ENCODE results near the gene NR2F2.

Gene NR2F2

DNA sequence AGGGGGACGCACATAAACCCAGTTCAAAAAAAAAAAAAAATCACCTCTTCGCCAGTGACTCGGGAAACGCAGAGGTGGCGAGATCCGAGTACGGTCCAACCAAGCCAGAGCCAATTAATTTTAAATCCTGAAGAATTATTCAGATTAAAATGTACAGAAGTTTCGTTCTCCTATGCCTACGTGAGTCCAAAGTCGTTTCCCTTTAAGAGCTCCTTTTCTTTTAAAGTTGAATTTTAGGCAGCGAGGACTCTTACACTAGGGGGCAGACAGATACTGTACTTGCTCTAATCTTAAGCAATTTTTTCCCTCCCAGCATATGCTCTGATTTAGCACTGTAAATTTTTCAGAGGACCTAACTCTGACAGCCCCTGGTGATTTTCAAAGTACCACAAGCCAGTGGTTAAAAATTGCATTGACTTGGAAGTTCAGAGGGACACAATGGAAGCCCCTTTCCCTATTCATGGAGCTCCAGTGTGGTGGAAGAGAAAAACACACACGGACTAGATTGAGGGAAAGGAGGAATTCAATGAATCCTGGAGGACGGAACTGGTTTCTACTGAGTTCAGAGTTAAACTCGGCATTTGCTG is 3.3 kb upstream of the NR2F2 start:
- Histone ChIP-seq H3K23ac (ENCODE audit: low read length) (no peak overlapping the region), H3K4ac (ENCODE audit: low read depth, low read length) (no peak overlapping the region), H2AK5ac (ENCODE audit: low read length) (no peak overlapping the region), H4K5ac (ENCODE audit: low read length) (no peak overlapping the region), H3K79me1 (ENCODE audit: low read length) (no peaks in the 10 kb centered on the region), H3K18ac (ENCODE audit: low read length) (no peak overlapping the region), H3K27ac (ENCODE audit: low read depth, low read length) (no peak overlapping the region), H2BK15ac (replicated peaks; ENCODE audit: low read depth) (no peak overlapping the region), H2BK5ac (ENCODE audit: low read length) (no peak overlapping the region), H3K79me2 (ENCODE audit: control insufficient read depth, insufficient read depth, low read length) (no peaks in the 10 kb centered on the region), H2BK120ac (ENCODE audit: low read depth, low read length) (no peak overlapping the region), H3K56ac (ENCODE audit: low read length) (no peak overlapping the region), H3K36me3 (ENCODE audit: control insufficient read depth, insufficient read depth, low read length) (no peaks in the 10 kb centered on the region), H3K4me3 (ENCODE audit: low read length) (no peak overlapping the region), H3K4me1 (ENCODE audit: control insufficient read depth, low read depth, low read length) (peaks cover 7% of the 10 kb centered on the region), H3K27me3 (ENCODE audit: insufficient read depth, low read length, poor library complexity) (peaks cover 66% of the 10 kb centered on the region), H4K8ac (ENCODE audit: low read depth, low read length) (no peak overlapping the region), H3K4me2 (ENCODE audit: low read length) (peak overlapping the region; percentile 69), H3K9ac (ENCODE audit: low read length) (peak overlapping the region; percentile 23)
- WGBS (ENCODE audit: extremely low coverage, insufficient coverage, low lambda C conversion rate): no CpG with 5 or more reads among the region's 14 CpGs
- peak; percentile 82 for DNase-seq

DNA sequence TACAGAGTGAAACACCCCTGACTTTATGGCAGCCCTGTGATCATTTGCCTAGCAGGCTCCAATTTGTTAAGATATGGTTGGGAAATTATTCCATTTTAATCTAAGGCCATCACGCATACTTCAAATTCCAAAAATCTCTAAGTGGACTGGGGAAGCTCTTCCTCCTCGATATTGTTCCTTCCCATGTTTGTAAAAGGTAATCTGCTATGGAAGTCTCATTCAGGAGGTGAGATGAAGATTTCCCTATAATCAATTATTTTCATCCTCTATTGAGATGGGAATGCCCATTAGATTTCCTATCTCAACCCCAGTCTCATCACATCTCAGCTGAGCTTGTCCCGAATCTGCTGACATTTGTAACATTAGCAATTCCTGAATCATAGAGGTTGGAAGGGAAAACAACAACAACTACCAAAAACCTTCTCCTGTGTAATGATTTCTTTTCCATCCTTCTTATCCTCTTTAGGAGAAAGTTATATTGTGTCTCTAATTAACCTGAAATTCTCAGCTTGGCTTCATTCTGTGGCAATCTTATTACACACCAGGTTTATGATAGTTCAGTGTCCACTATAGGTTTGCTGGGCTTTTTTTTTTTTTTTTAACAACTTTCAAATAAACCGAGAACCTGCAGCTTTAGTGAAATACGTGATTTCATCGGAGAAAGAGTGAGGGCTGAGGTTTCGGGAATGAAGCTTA is 2.2 kb upstream of the NR2F2 start:
- no peak overlapping the region for H3K27ac ChIP-seq (ENCODE audit: low read depth, low read length)
- no peak overlapping the region for H2BK15ac ChIP-seq (replicated peaks; ENCODE audit: low read depth)
- H3K4me1 ChIP-seq (ENCODE audit: control insufficient read depth, low read depth, low read length): peaks cover 7% of the 10 kb centered on the region
- no peak overlapping the region for H2AK5ac ChIP-seq (ENCODE audit: low read length)
- H3K27me3 ChIP-seq (ENCODE audit: insufficient read depth, low read length, poor library complexity): peaks cover 63% of the 10 kb centered on the region
- no peak for DNase-seq
- no peak overlapping the region for H2BK5ac ChIP-seq (ENCODE audit: low read length)
- H2BK120ac ChIP-seq (ENCODE audit: low read depth, low read length): no peak overlapping the region
- H3K56ac ChIP-seq (ENCODE audit: low read length): no peak overlapping the region
- H3K23ac ChIP-seq (ENCODE audit: low read length): no peak overlapping the region
- no peaks in the 10 kb centered on the region for H3K79me2 ChIP-seq (ENCODE audit: control insufficient read depth, insufficient read depth, low read length)
- H3K18ac ChIP-seq (ENCODE audit: low read length): no peak overlapping the region
- H3K4ac ChIP-seq (ENCODE audit: low read depth, low read length): no peak overlapping the region
- WGBS (ENCODE audit: extremely low coverage, insufficient coverage, low lambda C conversion rate): no CpG with 5 or more reads among the region's 7 CpGs
- H3K79me1 ChIP-seq (ENCODE audit: low read length): no peaks in the 10 kb centered on the region
- no peak overlapping the region for H3K4me2 ChIP-seq (ENCODE audit: low read length)
- no peaks in the 10 kb centered on the region for H3K36me3 ChIP-seq (ENCODE audit: control insufficient read depth, insufficient read depth, low read length)
- H4K5ac ChIP-seq (ENCODE audit: low read length): no peak overlapping the region
- no peak overlapping the region for H4K8ac ChIP-seq (ENCODE audit: low read depth, low read length)
- no peak overlapping the region for H3K9ac ChIP-seq (ENCODE audit: low read length)
- H3K4me3 ChIP-seq (ENCODE audit: low read length): no peak overlapping the region

DNA sequence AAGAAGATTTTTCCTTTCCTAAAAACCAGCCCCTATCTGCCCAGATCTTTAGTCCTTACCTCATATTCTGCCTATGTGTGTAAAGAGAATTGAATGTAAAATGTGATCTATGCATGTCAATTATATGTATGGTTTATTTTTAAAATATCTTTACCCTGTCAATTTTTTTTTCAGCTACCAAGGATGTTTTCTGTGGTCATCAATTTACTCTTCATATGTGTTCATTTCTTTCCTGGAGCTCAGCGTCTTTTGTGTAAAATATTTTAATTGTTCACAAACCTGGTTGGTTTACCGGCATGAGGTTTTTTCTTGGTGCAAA is 1.7 kb upstream of the NR2F2 start:
- Histone ChIP-seq H2AK5ac (ENCODE audit: low read length) (no peak overlapping the region), H3K27ac (ENCODE audit: low read depth, low read length) (no peak overlapping the region), H3K4ac (ENCODE audit: low read depth, low read length) (no peak overlapping the region), H3K56ac (ENCODE audit: low read length) (no peak overlapping the region), H3K79me2 (ENCODE audit: control insufficient read depth, insufficient read depth, low read length) (no peaks in the 10 kb centered on the region), H4K5ac (ENCODE audit: low read length) (no peak overlapping the region), H2BK15ac (replicated peaks; ENCODE audit: low read depth) (no peak overlapping the region), H3K4me1 (ENCODE audit: control insufficient read depth, low read depth, low read length) (peaks cover 7% of the 10 kb centered on the region), H3K9ac (ENCODE audit: low read length) (no peak overlapping the region), H3K23ac (ENCODE audit: low read length) (no peak overlapping the region), H2BK5ac (ENCODE audit: low read length) (no peak overlapping the region), H3K4me2 (ENCODE audit: low read length) (no peak overlapping the region), H4K8ac (ENCODE audit: low read depth, low read length) (no peak overlapping the region), H3K27me3 (ENCODE audit: insufficient read depth, low read length, poor library complexity) (peaks cover 63% of the 10 kb centered on the region), H3K79me1 (ENCODE audit: low read length) (no peaks in the 10 kb centered on the region), H2BK120ac (ENCODE audit: low read depth, low read length) (no peak overlapping the region), H3K36me3 (ENCODE audit: control insufficient read depth, insufficient read depth, low read length) (no peaks in the 10 kb centered on the region), H3K18ac (ENCODE audit: low read length) (no peak overlapping the region), H3K4me3 (ENCODE audit: low read length) (no peak overlapping the region)
- no CpG with 5 or more reads among the region's 2 CpGs for WGBS (ENCODE audit: extremely low coverage, insufficient coverage, low lambda C conversion rate)
- DNase-seq: no peak

DNA sequence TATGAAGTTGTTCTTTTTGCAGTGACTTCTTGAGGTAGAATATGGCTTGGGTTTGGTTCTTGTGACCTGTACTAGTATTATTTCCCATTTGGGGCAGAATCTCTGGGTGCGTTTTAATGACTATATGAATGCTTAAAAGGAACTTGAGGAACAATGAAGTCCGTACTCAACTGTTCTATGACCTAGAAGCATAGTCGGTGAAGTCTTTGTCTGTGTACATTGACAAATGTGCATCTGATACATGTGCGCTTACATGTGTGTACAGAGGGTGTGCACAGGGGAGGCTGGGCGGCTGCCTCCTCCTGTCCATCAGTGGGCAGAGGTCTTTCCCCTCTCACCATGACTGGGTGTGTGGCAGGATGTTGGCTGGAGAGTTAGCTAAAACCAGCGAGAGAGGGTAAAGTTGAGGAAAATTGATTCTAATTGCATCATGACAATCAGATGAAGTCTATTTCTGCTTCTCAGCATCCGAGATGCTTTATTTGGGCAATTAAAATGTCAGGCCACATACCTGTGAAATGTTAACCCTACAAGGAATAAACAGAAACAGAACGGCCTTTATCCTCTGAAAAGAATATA is 1.0 kb upstream of the NR2F2 start:
- H3K4me1 ChIP-seq (ENCODE audit: control insufficient read depth, low read depth, low read length): peaks cover 7% of the 10 kb centered on the region
- no peak overlapping the region for H3K9ac ChIP-seq (ENCODE audit: low read length)
- no peaks in the 10 kb centered on the region for H3K79me1 ChIP-seq (ENCODE audit: low read length)
- DNase-seq: no peak
- no peak overlapping the region for H2AK5ac ChIP-seq (ENCODE audit: low read length)
- H2BK15ac ChIP-seq (replicated peaks; ENCODE audit: low read depth): no peak overlapping the region
- no peak overlapping the region for H3K4me2 ChIP-seq (ENCODE audit: low read length)
- H3K4ac ChIP-seq (ENCODE audit: low read depth, low read length): no peak overlapping the region
- no peak overlapping the region for H3K4me3 ChIP-seq (ENCODE audit: low read length)
- H3K27me3 ChIP-seq (ENCODE audit: insufficient read depth, low read length, poor library complexity): peaks cover 63% of the 10 kb centered on the region
- no peak overlapping the region for H4K5ac ChIP-seq (ENCODE audit: low read length)
- H3K56ac ChIP-seq (ENCODE audit: low read length): no peak overlapping the region
- no CpG with 5 or more reads among the region's 8 CpGs for WGBS (ENCODE audit: extremely low coverage, insufficient coverage, low lambda C conversion rate)
- H2BK120ac ChIP-seq (ENCODE audit: low read depth, low read length): no peak overlapping the region
- no peak overlapping the region for H3K27ac ChIP-seq (ENCODE audit: low read depth, low read length)
- H3K18ac ChIP-seq (ENCODE audit: low read length): no peak overlapping the region
- no peak overlapping the region for H2BK5ac ChIP-seq (ENCODE audit: low read length)
- H3K36me3 ChIP-seq (ENCODE audit: control insufficient read depth, insufficient read depth, low read length): no peaks in the 10 kb centered on the region
- no peak overlapping the region for H4K8ac ChIP-seq (ENCODE audit: low read depth, low read length)
- no peak overlapping the region for H3K23ac ChIP-seq (ENCODE audit: low read length)
- no peaks in the 10 kb centered on the region for H3K79me2 ChIP-seq (ENCODE audit: control insufficient read depth, insufficient read depth, low read length)

DNA sequence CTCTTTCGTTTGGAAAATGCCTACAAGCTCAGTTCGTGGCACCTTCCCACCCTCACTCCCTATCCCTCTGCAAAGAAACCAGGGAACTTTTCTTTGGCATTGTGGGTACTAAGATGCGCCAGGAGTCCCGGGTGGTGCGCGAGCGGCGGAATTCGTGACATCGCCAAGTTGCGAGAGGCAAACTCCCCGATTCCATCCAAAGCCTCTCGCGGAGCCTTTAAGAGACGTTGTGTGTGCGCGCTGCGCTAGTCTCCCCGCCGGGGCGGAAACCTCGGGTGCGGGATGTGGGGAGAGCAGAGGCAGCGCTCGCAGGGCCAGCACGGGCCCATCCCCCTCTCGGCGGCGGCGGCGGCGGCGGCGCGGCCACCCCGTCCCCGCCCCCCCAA is 443 bp upstream of the NR2F2 start:
- Histone ChIP-seq H3K9ac (ENCODE audit: low read length) (peak overlapping the region; percentile 26), H3K56ac (ENCODE audit: low read length) (no peak overlapping the region), H3K4me3 (ENCODE audit: low read length) (peak overlapping the region; percentile 37), H3K79me2 (ENCODE audit: control insufficient read depth, insufficient read depth, low read length) (no peaks in the 10 kb centered on the region), H2BK120ac (ENCODE audit: low read depth, low read length) (no peak overlapping the region), H3K27ac (ENCODE audit: low read depth, low read length) (no peak overlapping the region), H2BK15ac (replicated peaks; ENCODE audit: low read depth) (no peak overlapping the region), H3K18ac (ENCODE audit: low read length) (peak overlapping the region; percentile 77), H3K27me3 (ENCODE audit: insufficient read depth, low read length, poor library complexity) (peaks cover 65% of the 10 kb centered on the region), H4K5ac (ENCODE audit: low read length) (no peak overlapping the region), H2AK5ac (ENCODE audit: low read length) (no peak overlapping the region), H2BK5ac (ENCODE audit: low read length) (no peak overlapping the region), H4K8ac (ENCODE audit: low read depth, low read length) (no peak overlapping the region), H3K23ac (ENCODE audit: low read length) (no peak overlapping the region), H3K4ac (ENCODE audit: low read depth, low read length) (no peak overlapping the region), H3K4me1 (ENCODE audit: control insufficient read depth, low read depth, low read length) (peaks cover 7% of the 10 kb centered on the region), H3K79me1 (ENCODE audit: low read length) (no peaks in the 10 kb centered on the region), H3K4me2 (ENCODE audit: low read length) (peak overlapping the region; percentile 88), H3K36me3 (ENCODE audit: control insufficient read depth, insufficient read depth, low read length) (no peaks in the 10 kb centered on the region)
- no peak for DNase-seq
- WGBS (ENCODE audit: extremely low coverage, insufficient coverage, low lambda C conversion rate): no CpG with 5 or more reads among the region's 37 CpGs

Data from mesendoderm (in vitro differentiated cells).